Measurements from ENCODE around the gene NTRK2.

Gene NTRK2

DNA sequence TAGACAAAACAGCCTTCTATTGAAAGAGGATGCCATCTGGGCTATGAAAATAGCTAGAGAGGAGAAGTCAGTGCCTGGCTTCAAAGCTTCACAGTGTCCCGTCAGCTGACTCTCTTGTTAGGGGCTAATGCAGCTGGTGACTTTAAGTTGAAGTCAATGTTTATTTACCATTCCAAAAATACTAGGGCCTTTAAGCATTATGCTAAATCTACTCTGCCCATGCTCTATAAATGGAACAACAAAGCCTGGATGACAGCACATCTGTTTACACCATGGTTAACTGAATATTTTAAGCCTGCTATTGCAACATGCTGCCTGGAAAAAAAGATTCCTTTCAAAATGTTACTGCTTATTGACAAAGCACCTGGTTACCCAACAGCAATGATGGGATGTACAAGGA is 309.1 kb downstream of the NTRK2 start:
- no peak overlapping the region for H3K4me2 ChIP-seq (ENCODE audit: low read length)
- H3K27ac ChIP-seq = no peak overlapping the region
- no peaks in the 10 kb centered on the region for H3K4me1 ChIP-seq
- H3K4me3 ChIP-seq (ENCODE audit: low read depth, low read length) = no peak overlapping the region
- no peaks in the 10 kb centered on the region for H3K27me3 ChIP-seq (ENCODE audit: control insufficient read depth, insufficient read depth, low read length)
- no peaks in the 10 kb centered on the region for H3K9me3 ChIP-seq (ENCODE audit: control insufficient read depth, low read length)
- TF ChIP-seq, protein P1, sequence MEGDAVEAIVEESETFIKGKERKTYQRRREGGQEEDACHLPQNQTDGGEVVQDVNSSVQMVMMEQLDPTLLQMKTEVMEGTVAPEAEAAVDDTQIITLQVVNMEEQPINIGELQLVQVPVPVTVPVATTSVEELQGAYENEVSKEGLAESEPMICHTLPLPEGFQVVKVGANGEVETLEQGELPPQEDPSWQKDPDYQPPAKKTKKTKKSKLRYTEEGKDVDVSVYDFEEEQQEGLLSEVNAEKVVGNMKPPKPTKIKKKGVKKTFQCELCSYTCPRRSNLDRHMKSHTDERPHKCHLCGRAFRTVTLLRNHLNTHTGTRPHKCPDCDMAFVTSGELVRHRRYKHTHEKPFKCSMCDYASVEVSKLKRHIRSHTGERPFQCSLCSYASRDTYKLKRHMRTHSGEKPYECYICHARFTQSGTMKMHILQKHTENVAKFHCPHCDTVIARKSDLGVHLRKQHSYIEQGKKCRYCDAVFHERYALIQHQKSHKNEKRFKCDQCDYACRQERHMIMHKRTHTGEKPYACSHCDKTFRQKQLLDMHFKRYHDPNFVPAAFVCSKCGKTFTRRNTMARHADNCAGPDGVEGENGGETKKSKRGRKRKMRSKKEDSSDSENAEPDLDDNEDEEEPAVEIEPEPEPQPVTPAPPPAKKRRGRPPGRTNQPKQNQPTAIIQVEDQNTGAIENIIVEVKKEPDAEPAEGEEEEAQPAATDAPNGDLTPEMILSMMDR (IDR thresholded peaks at IDR 0.05) = no peak
- no peak overlapping the region for H3K9ac ChIP-seq
- no peaks in the 10 kb centered on the region for H3K79me2 ChIP-seq
- H3K36me3 ChIP-seq (ENCODE audit: control insufficient read depth, insufficient read depth, low read length) = no peaks in the 10 kb centered on the region
- H2AFZ ChIP-seq = no peak overlapping the region

DNA sequence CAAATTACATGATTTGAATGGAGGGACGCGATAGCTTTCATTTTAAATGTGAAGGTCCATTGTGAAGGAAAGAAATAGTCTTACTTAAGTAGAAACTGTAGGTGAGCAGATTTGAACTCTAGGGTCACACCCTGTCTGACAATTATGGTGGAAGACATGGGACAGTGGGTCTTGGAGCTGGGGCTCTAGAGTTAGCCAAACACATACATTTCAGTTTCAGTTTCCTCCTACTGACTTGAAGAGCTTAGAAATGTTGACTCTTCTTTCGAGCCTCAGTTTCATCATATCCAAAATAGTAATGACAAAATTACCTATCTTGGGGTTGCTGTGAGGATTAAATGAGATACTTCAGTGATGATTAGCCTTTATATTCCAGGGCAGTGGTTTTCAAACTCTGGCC is 314.2 kb downstream of the NTRK2 start:
- H3K27me3 ChIP-seq (ENCODE audit: control insufficient read depth, insufficient read depth, low read length) = no peaks in the 10 kb centered on the region
- no peak overlapping the region for H3K9ac ChIP-seq
- H2AFZ ChIP-seq = no peak overlapping the region
- H3K4me3 ChIP-seq (ENCODE audit: low read depth, low read length) = no peak overlapping the region
- H3K4me2 ChIP-seq (ENCODE audit: low read length) = no peak overlapping the region
- no peak overlapping the region for H3K27ac ChIP-seq
- no peaks in the 10 kb centered on the region for H3K36me3 ChIP-seq (ENCODE audit: control insufficient read depth, insufficient read depth, low read length)
- no peaks in the 10 kb centered on the region for H3K79me2 ChIP-seq
- no peaks in the 10 kb centered on the region for H3K9me3 ChIP-seq (ENCODE audit: control insufficient read depth, low read length)
- no peaks in the 10 kb centered on the region for H3K4me1 ChIP-seq
- TF ChIP-seq, protein P1 (IDR thresholded peaks at IDR 0.05) = no peak

DNA sequence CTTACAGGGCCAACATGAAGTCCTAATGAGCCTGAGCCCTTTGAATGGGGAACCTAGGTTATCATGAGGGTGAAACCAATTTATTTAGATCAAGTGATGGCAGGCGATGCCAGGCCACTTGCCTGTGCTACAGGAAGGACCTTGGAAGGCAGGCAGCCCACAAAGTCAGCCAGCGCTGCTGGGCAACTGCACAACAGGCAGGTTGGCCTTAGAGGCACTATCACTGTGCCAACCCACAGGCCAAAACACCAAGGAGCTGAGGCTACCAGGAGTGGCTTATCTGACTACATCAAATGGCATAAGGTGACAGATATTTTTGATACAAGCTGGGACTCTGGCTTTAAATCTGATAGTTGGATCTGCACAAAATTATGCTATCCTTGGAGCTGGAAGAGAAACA is 319.1 kb downstream of the NTRK2 start:
- Histone ChIP-seq H3K9ac (no peak overlapping the region), H3K27me3 (ENCODE audit: control insufficient read depth, insufficient read depth, low read length) (no peaks in the 10 kb centered on the region), H3K4me2 (ENCODE audit: low read length) (no peak overlapping the region), H3K27ac (no peak overlapping the region), H3K9me3 (ENCODE audit: control insufficient read depth, low read length) (no peaks in the 10 kb centered on the region), H3K36me3 (ENCODE audit: control insufficient read depth, insufficient read depth, low read length) (no peaks in the 10 kb centered on the region), H2AFZ (no peak overlapping the region), H3K79me2 (no peaks in the 10 kb centered on the region), H3K4me1 (no peaks in the 10 kb centered on the region), H3K4me3 (ENCODE audit: low read depth, low read length) (no peak overlapping the region)
- TF ChIP-seq, protein P1 (IDR thresholded peaks at IDR 0.05) = no peak

DNA sequence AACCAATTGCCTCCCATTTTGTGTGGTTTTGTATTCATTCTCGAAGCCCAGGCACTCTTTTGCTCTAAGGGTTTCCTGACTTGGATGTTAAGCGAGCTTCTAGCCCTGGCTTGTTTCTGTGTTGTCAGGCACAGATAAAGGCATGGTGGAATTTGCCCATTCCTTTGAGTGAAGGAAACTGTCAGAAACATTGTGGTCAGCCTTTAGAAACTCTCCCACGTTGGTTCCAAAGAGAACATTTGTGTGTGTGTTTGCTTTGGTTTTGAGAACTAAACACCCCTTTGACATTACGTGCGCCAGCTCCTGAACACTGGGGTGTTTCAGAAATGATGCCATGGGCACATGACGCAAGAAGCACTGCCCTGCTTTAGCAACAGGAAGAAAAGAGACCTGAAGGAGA is 320.9 kb downstream of the NTRK2 start:
- H3K4me1 ChIP-seq = no peaks in the 10 kb centered on the region
- TF ChIP-seq, protein P1 (IDR thresholded peaks at IDR 0.05) = no peak
- no peak overlapping the region for H3K9ac ChIP-seq
- no peaks in the 10 kb centered on the region for H3K36me3 ChIP-seq (ENCODE audit: control insufficient read depth, insufficient read depth, low read length)
- no peak overlapping the region for H3K27ac ChIP-seq
- H2AFZ ChIP-seq = no peak overlapping the region
- no peaks in the 10 kb centered on the region for H3K27me3 ChIP-seq (ENCODE audit: control insufficient read depth, insufficient read depth, low read length)
- H3K9me3 ChIP-seq (ENCODE audit: control insufficient read depth, low read length) = no peaks in the 10 kb centered on the region
- H3K4me3 ChIP-seq (ENCODE audit: low read depth, low read length) = no peak overlapping the region
- no peak overlapping the region for H3K4me2 ChIP-seq (ENCODE audit: low read length)
- no peaks in the 10 kb centered on the region for H3K79me2 ChIP-seq

DNA sequence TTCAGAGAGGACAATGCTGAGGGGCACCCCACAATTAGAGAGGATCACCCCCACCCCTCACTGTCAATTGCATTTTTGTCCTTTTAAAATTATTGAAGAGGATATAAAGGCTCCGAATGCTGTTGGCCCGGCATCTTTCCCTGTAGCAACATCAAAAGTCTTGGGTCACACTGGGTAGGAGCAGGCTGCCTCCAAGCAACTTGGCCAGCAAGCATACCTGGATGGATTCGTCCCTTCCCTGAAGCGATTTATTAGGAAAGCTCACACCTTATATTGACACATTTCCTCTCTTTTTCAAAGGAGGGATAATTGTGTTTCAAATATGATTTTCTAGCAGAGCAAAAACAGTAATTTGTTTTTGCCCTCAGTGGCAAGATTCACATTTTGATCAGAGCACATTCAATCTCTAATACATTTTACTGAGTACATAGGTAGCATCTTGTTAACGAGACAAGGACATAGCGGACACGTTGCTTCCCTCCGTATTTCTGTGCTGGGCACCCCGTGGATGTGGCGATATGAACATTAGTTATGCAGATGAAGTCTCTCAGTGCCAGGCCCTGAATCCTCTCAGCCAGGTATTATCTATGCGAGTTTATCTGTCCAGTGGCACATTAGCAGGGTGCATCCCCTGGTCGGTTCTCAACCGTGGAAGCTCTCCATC is 321.5 kb downstream of the NTRK2 start:
- H3K9ac ChIP-seq = no peak overlapping the region
- H3K9me3 ChIP-seq (ENCODE audit: control insufficient read depth, low read length) = no peaks in the 10 kb centered on the region
- no peaks in the 10 kb centered on the region for H3K4me1 ChIP-seq
- H3K27ac ChIP-seq = no peak overlapping the region
- no peaks in the 10 kb centered on the region for H3K79me2 ChIP-seq
- H3K27me3 ChIP-seq (ENCODE audit: control insufficient read depth, insufficient read depth, low read length) = no peaks in the 10 kb centered on the region
- TF ChIP-seq, protein P1 (IDR thresholded peaks at IDR 0.05) = no peak
- H2AFZ ChIP-seq = no peak overlapping the region
- no peak overlapping the region for H3K4me3 ChIP-seq (ENCODE audit: low read depth, low read length)
- H3K4me2 ChIP-seq (ENCODE audit: low read length) = no peak overlapping the region
- H3K36me3 ChIP-seq (ENCODE audit: control insufficient read depth, insufficient read depth, low read length) = no peaks in the 10 kb centered on the region
